ENCODE data around the gene TOM1.

The TOM1 gene

GRCh38 chr22:35307372-35307771 lies 7.7 kb downstream of the TOM1 start:
- DNase-seq (ENCODE audit: low spot score): no peak

GRCh38 chr22:35307892-35308291 lies 8.2 kb downstream of the TOM1 start:
- no peak for DNase-seq (ENCODE audit: low spot score)

- no peak for DNase-seq (ENCODE audit: low spot score)
These were observed 8.9 kb downstream of the TOM1 start for GRCh38 chr22:35308480-35309021.

GRCh38 chr22:35310556-35311550 lies 11.2 kb downstream of the TOM1 start:
- DNase-seq (ENCODE audit: low spot score): no peak

- DNase-seq (ENCODE audit: low spot score): no peak
These were observed 11.9 kb downstream of the TOM1 start for GRCh38 chr22:35311551-35311999.

- no peak for DNase-seq (ENCODE audit: low spot score)
These were observed 12.7 kb downstream of the TOM1 start for GRCh38 chr22:35312198-35313059.

- peak; percentile 31 for DNase-seq (ENCODE audit: low spot score)
These were observed 13.8 kb downstream of the TOM1 start for GRCh38 chr22:35313311-35314121.

- DNase-seq (ENCODE audit: low spot score): no peak
These were observed 14.7 kb downstream of the TOM1 start for GRCh38 chr22:35314161-35314942.

- DNase-seq (ENCODE audit: low spot score): no peak
These were observed 15.6 kb downstream of the TOM1 start for GRCh38 chr22:35315141-35315854.

- DNase-seq (ENCODE audit: low spot score): no peak
These were observed 16.4 kb downstream of the TOM1 start for GRCh38 chr22:35315855-35316745.

- DNase-seq (ENCODE audit: low spot score): no peak
These were observed 17.1 kb downstream of the TOM1 start for GRCh38 chr22:35316751-35317150.

GRCh38 chr22:35317680-35318290 lies 18.1 kb downstream of the TOM1 start:
- no peak for DNase-seq (ENCODE audit: low spot score)

GRCh38 chr22:35318346-35319215 lies 18.9 kb downstream of the TOM1 start:
- DNase-seq (ENCODE audit: low spot score): no peak

GRCh38 chr22:35319244-35319985 lies 19.7 kb downstream of the TOM1 start:
- no peak for DNase-seq (ENCODE audit: low spot score)

GRCh38 chr22:35322126-35322525 lies 22.4 kb downstream of the TOM1 start:
- no peak for DNase-seq (ENCODE audit: low spot score)

- DNase-seq (ENCODE audit: low spot score): no peak
These were observed 23.2 kb downstream of the TOM1 start for GRCh38 chr22:35322893-35323292.

- no peak for DNase-seq (ENCODE audit: low spot score)
These were observed 23.6 kb downstream of the TOM1 start for GRCh38 chr22:35323305-35323704.
